SK-N-MC (cell line): ENCODE results near the gene FCHSD2.
A peak's percentile ranks its signal among the peaks of the same experiment; 100 is the strongest.

Experiments used
- DNase-seq: peaks from one replicate; pipeline ENCODE4 v3.0.0-alpha.2; 2011; ENCODE audit warnings: low read depth, low spot score
- H3K27ac ChIP-seq: fragments of 200-600 bp; sonication (generic); 2 replicates; pipeline ENCODE4 v1.5.1; 2016; ENCODE audit warnings: mixed run types
- H3K36me3 ChIP-seq: fragments of 200-600 bp; sonication (generic); 2 replicates; pipeline ENCODE4 v1.6.1; 2017; ENCODE audit warnings: antibody characterized with exemption, low read length, mixed read lengths; ENCODE audit not compliant: insufficient read depth
- H3K4me3 ChIP-seq: fragments of 200-600 bp; sonication (generic); 2 replicates; pipeline ENCODE4 v1.5.1; 2016
- H3K9ac ChIP-seq: fragments of 200-600 bp; sonication (generic); 2 replicates; pipeline ENCODE4 v1.8.0; 2017; ENCODE audit warnings: mixed run types, mixed read lengths; ENCODE audit not compliant: insufficient read length
- H3K9me3 ChIP-seq: fragments of 200-600 bp; sonication (generic); 2 replicates; pipeline ENCODE4 v1.6.1; 2017; ENCODE audit warnings: low read depth, mild to moderate bottlenecking, antibody characterized with exemption, low read length, moderate library complexity, mixed read lengths
- EZH2 ChIP-seq: fragments of 200-600 bp; sonication (generic); IDR thresholded peaks from one replicate; pipeline ENCODE4 v1.6.1; 2017; ENCODE audit warnings: antibody characterized with exemption
- FOXP2 ChIP-seq: optimal IDR thresholded peaks from 2 replicates; pipeline ENCODE3; 2011; ENCODE audit warnings: mild to moderate bottlenecking, moderate library complexity; ENCODE audit not compliant: insufficient read depth; ENCODE audit errors: extremely low read length, control extremely low read depth
- POLR2AphosphoS5 ChIP-seq: IDR thresholded peaks from 2 replicates; pipeline ENCODE4 v1.6.1; 2012; ENCODE audit warnings: mild to moderate bottlenecking, low read depth, low read length, borderline replicate concordance

The FCHSD2 gene

DNA sequence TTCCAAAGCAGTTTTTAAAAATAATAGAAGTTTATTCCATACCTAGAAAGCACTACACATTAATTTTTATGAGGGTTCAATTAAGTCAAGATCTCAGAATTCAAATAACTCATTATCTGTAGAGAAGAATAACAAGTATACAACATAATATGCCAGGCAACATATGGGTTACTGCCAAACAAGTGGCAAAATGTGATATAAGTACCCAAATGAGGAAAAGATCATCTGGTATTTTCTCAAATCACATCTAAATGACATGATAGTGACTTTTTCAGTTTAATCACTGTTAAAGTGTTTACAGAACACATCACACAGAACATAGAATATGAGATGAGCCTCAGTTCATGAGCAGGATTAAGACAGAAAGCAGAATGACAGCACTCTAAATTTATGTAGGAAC lies 123.3 kb downstream of the FCHSD2 start:
- H3K36me3 ChIP-seq = 0 out of 2 replicates have a peak, but pooled peaks cover 3% of the 10 kb centered on the region
- no peak overlapping the region for H3K4me3 ChIP-seq
- TF ChIP-seq EZH2 = no peak
- no peak for TF ChIP-seq FOXP2
- TF ChIP-seq POLR2AphosphoS5 = no peak
- no peak overlapping the region for H3K9ac ChIP-seq
- no peaks in the 10 kb centered on the region for H3K9me3 ChIP-seq
- peak overlapping the region; percentile 38; the same call in 1 of the 2 replicates for H3K27ac ChIP-seq
- DNase-seq = no peak

DNA sequence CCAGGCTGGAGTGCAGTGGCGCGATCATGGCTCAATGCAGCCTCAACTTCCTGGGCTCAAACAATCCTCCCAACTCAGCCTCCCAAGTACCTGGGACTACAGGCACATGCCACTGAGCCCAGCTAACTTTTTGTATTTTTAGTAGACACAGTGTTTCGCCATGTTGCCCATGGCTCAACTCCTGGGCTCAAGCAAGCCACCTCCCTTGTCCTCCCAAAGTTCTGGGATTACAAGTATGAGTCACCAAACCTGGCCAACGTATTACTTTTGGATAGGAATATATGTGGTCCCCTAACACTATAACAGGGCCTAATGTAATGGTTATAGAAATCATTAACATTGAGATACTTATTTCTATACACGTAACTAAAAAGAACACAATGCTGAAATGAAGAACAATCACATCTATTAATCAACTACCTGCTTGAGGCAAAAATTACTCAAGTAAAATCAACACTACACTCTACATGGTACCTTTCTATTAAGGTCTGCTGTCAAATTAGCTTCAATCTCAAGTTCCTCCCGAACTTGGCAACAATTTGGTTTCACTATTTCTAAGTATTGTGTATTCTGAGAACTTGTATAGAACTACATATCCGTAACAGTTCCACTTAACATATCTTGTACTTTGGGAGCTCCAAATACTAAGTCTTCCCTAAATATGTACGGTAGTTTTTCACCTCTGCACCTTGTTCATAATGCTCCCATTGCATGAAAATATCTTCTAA lies 124.9 kb downstream of the FCHSD2 start:
- H3K9ac ChIP-seq = no peak overlapping the region
- H3K27ac ChIP-seq = no peak overlapping the region
- H3K4me3 ChIP-seq = no peak overlapping the region
- TF ChIP-seq POLR2AphosphoS5 (no peak), EZH2 (no peak), FOXP2 (no peak)
- H3K36me3 ChIP-seq = peaks cover 4% of the 10 kb centered on the region; the same call in 1 of the 2 replicates
- DNase-seq = no peak
- H3K9me3 ChIP-seq = no peaks in the 10 kb centered on the region

DNA sequence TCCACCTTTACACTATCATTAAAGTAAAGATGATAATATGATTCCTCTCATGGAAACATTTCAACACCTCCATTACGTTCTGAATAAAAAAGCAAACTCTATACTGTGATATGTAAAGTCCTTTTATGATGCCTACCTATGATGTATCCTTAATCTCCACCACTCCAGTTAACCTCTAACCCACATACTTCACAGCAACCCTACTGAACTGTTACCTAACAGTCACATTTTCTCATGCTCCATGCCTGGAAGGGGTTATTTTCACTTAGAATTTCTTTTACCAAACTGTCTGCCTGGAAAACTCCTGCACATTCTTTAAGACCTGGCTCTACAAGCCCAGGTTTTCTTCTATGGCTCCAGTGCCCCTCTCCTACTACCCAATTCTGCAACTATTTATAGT lies 129.1 kb downstream of the FCHSD2 start:
- no peak overlapping the region for H3K4me3 ChIP-seq
- H3K9me3 ChIP-seq = peaks cover 7% of the 10 kb centered on the region
- H3K9ac ChIP-seq = no peak overlapping the region
- TF ChIP-seq POLR2AphosphoS5 = no peak
- TF ChIP-seq FOXP2 = no peak
- no peak for TF ChIP-seq EZH2
- peaks cover 33% of the 10 kb centered on the region for H3K36me3 ChIP-seq
- no peak overlapping the region for H3K27ac ChIP-seq
- DNase-seq = no peak

DNA sequence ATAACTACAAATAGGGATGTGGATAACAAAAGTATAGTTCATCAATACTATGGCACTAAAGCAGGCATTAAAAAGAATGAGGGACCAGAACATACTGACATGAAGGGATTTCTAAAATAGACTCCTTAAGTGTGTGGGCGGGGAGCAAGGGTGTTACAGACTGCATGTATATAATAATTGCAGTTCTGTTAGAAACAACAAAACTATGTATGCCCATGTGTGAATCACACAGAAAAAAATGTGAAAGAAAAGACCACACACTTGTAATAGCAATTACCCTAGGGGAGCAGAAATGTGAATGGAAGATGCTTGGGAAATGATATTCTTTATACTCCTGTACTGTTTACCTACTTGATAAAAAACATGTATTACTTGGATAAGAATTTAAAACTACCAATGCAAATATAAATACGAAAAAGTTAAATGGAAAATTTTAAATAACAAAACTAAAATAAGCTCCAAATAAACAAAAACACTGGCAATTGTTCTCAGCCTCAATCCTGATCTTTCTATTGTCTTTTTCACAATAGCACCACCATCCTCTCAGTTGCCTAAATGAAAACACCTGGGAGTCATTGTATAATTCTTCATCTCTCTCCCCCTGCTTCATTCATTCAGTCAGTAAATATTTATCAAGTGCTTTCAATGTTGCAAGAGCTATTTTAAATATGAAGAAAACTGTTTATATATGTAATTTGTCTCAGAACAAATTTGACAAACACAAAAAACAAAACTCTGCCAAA lies 129.8 kb downstream of the FCHSD2 start:
- no peak for DNase-seq
- TF ChIP-seq POLR2AphosphoS5 = no peak
- TF ChIP-seq FOXP2 = no peak
- no peak for TF ChIP-seq EZH2
- H3K36me3 ChIP-seq = peaks cover 33% of the 10 kb centered on the region

DNA sequence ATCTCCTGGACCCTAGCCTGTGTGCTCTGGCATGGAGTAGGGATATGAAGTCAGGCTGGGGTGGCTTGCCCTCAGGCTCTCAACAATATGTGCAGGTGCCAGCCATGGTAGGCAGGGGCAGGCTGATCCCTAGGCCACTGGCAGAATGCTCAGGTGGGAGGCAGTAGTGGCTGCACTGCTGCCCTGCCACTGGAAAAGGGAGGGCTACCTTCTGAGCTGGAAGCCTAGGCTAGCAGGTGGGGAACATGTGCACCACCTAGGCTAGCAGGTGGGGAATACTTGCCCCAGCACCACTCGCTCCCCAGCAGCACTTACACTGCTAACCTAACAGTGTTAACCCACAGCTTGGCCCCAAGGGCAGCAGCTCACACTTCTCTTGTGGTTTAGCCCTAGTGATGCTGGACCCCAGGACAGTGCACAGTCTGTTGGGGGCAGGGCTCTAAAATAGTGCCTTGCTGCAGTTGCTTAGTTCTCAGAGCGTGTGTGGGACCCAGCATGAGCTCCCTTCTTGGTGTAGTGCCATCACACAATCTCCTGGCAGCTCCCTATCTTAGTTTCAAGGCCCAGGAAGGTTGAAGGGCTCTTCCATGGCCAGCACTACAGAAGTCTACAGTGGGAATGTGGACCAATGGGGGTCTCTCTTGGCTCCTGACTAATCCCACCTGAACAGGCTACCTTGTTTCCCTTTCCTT lies 130.8 kb downstream of the FCHSD2 start:
- Histone ChIP-seq H3K9ac (no peak overlapping the region), H3K9me3 (peaks cover 7% of the 10 kb centered on the region), H3K4me3 (no peak overlapping the region), H3K27ac (no peak overlapping the region), H3K36me3 (peaks cover 30% of the 10 kb centered on the region)
- DNase-seq = no peak
- TF ChIP-seq FOXP2 (no peak), POLR2AphosphoS5 (no peak), EZH2 (no peak)

More for the DNA sequence above, 129.8 kb downstream of the FCHSD2 start:
- Histone ChIP-seq H3K4me3 (no peak overlapping the region), H3K9ac (no peak overlapping the region), H3K27ac (no peak overlapping the region), H3K9me3 (peaks cover 7% of the 10 kb centered on the region)

DNA sequence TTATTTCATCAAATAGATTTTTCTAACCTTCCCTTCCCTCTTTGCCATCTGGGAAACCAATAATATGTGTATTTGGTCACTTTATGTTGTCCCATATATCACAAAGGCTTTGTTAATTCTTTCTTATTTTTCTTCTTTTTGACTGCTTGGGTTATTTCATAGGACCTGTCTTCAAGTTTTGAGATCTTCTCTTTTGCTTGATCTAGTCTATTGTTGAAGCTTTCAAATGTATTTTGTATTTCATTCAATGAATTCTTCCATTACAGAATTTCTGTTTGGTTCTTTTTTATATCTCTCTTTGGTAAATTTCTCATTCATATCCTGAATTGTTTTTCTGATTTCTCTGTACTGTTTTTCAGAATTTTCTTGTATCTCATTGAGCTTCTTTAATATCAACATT lies 132.1 kb downstream of the FCHSD2 start:
- Histone ChIP-seq H3K27ac (no peak overlapping the region), H3K9me3 (peaks cover 7% of the 10 kb centered on the region), H3K4me3 (no peak overlapping the region), H3K9ac (no peak overlapping the region), H3K36me3 (peaks cover 30% of the 10 kb centered on the region)
- DNase-seq = no peak
- no peak for TF ChIP-seq FOXP2
- TF ChIP-seq POLR2AphosphoS5 = no peak
- TF ChIP-seq EZH2 = no peak

DNA sequence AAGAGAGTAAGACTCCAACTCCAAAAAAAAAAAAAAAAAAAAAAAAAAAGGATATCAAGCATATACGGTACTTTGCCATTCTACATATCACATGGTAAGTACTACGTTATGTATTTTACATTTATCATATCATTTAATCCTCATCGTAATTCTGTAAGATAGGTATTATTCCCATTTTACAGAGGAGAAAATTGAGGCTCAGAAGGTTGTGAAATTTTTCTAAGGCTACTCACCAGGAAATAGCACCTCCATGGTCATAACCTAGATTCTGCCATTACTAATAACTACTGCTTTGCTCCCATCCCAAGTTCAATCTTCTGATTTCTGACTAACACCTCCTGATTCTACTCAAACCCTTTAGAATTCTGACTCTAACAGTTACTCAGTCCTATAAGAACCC lies 138.0 kb downstream of the FCHSD2 start:
- Histone ChIP-seq H3K9ac (no peak overlapping the region), H3K36me3 (peaks cover 10% of the 10 kb centered on the region; the same call in 1 of the 2 replicates), H3K9me3 (no peaks in the 10 kb centered on the region), H3K27ac (no peak overlapping the region), H3K4me3 (no peak overlapping the region)
- no peak for DNase-seq
- TF ChIP-seq FOXP2 = no peak
- no peak for TF ChIP-seq EZH2
- TF ChIP-seq POLR2AphosphoS5 = no peak

DNA sequence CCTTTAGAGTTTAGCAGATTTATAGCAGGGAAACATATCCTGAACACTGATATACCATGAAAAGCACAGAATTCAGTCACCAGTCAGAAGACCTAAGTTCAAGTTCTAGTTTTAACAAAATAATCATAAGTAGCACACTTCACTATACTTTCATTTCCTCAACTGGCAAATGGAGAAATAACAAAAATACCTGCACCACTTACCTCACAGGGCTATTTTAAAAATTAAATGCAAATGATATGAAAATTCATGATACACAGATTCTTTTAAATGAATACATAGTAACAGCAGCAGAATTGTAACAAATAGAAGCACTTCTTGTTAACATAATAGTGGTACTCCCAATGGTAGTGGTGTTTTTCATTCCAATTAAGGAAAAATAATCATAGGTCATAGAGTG lies 139.0 kb downstream of the FCHSD2 start:
- DNase-seq = no peak
- H3K9ac ChIP-seq = no peak overlapping the region
- TF ChIP-seq EZH2 (no peak), FOXP2 (no peak), POLR2AphosphoS5 (no peak)
- H3K4me3 ChIP-seq = no peak overlapping the region
- H3K27ac ChIP-seq = no peak overlapping the region
- peaks cover 8% of the 10 kb centered on the region; the same call in 1 of the 2 replicates for H3K36me3 ChIP-seq
- no peaks in the 10 kb centered on the region for H3K9me3 ChIP-seq
